Rectal smooth muscle tissue (tissue), 1 donor: ENCODE data around the gene TIMM10.

ENCODE experiments used
- H3K27ac ChIP-seq: one replicate; pipeline ENCODE4 v1.7.0; 2013; ENCODE audit warnings: low read depth, low read length, inconsistent platforms
- H3K27me3 ChIP-seq: one replicate; pipeline ENCODE4 v1.7.0; 2013; ENCODE audit warnings: low read length; ENCODE audit not compliant: control insufficient read depth, insufficient read depth
- H3K36me3 ChIP-seq: one replicate; pipeline ENCODE4 v1.7.0; 2013; ENCODE audit warnings: low read length; ENCODE audit not compliant: control insufficient read depth, insufficient read depth
- H3K4me1 ChIP-seq: one replicate; pipeline ENCODE4 v1.7.0; 2013; ENCODE audit warnings: low read length; ENCODE audit not compliant: control insufficient read depth, insufficient read depth
- H3K4me3 ChIP-seq: one replicate; pipeline ENCODE4 v1.7.0; 2013; ENCODE audit warnings: low read length
- H3K9ac ChIP-seq: one replicate; pipeline ENCODE4 v1.7.0; 2013; ENCODE audit warnings: low read length

The TIMM10 gene

GRCh38 chr11:57552479-57552878 is 21.9 kb upstream of the TIMM10 start:
- no peak overlapping the region for H3K4me3 ChIP-seq
- peaks cover 31% of the 10 kb centered on the region for H3K36me3 ChIP-seq
- H3K4me1 ChIP-seq, result no peaks in the 10 kb centered on the region
- H3K27ac ChIP-seq, result no peak overlapping the region
- no peaks in the 10 kb centered on the region for H3K27me3 ChIP-seq
- H3K9ac ChIP-seq, result no peak overlapping the region

- Histone ChIP-seq H3K4me3 (no peak overlapping the region), H3K9ac (no peak overlapping the region), H3K36me3 (peaks cover 31% of the 10 kb centered on the region), H3K27ac (no peak overlapping the region), H3K27me3 (no peaks in the 10 kb centered on the region), H3K4me1 (no peaks in the 10 kb centered on the region)
These were observed 21.4 kb upstream of the TIMM10 start for GRCh38 chr11:57551941-57552340.

GRCh38 chr11:57549983-57550382 is 19.4 kb upstream of the TIMM10 start:
- H3K9ac ChIP-seq, result no peak overlapping the region
- peaks cover 28% of the 10 kb centered on the region for H3K36me3 ChIP-seq

GRCh38 chr11:57547854-57548377 is 17.4 kb upstream of the TIMM10 start:
- H3K36me3 ChIP-seq, result peaks cover 18% of the 10 kb centered on the region
- H3K27me3 ChIP-seq, result no peaks in the 10 kb centered on the region
- no peaks in the 10 kb centered on the region for H3K4me1 ChIP-seq
- H3K9ac ChIP-seq, result no peak overlapping the region
- no peak overlapping the region for H3K4me3 ChIP-seq
- no peak overlapping the region for H3K27ac ChIP-seq

More at GRCh38 chr11:57549983-57550382, 19.4 kb upstream of the TIMM10 start:
- Histone ChIP-seq H3K27me3 (no peaks in the 10 kb centered on the region), H3K27ac (no peak overlapping the region), H3K4me1 (no peaks in the 10 kb centered on the region), H3K4me3 (no peak overlapping the region)

GRCh38 chr11:57546869-57547475 is 16.4 kb upstream of the TIMM10 start:
- no peak overlapping the region for H3K9ac ChIP-seq
- H3K36me3 ChIP-seq, result peaks cover 9% of the 10 kb centered on the region
- H3K27ac ChIP-seq, result no peak overlapping the region
- H3K4me1 ChIP-seq, result no peaks in the 10 kb centered on the region
- H3K27me3 ChIP-seq, result no peaks in the 10 kb centered on the region
- H3K4me3 ChIP-seq, result no peak overlapping the region

GRCh38 chr11:57546451-57546850 is 15.9 kb upstream of the TIMM10 start:
- Histone ChIP-seq H3K27me3 (no peaks in the 10 kb centered on the region), H3K9ac (no peak overlapping the region), H3K27ac (no peak overlapping the region), H3K36me3 (peaks cover 8% of the 10 kb centered on the region), H3K4me1 (no peaks in the 10 kb centered on the region), H3K4me3 (no peak overlapping the region)

- Histone ChIP-seq H3K36me3 (peaks cover 8% of the 10 kb centered on the region), H3K27me3 (no peaks in the 10 kb centered on the region), H3K4me1 (no peaks in the 10 kb centered on the region), H3K9ac (no peak overlapping the region), H3K27ac (no peak overlapping the region), H3K4me3 (no peak overlapping the region)
These were observed 15.3 kb upstream of the TIMM10 start for GRCh38 chr11:57545883-57546282.

GRCh38 chr11:57544566-57544965 is 14.0 kb upstream of the TIMM10 start:
- H3K36me3 ChIP-seq, result no peaks in the 10 kb centered on the region
- H3K4me1 ChIP-seq, result no peaks in the 10 kb centered on the region
- H3K27me3 ChIP-seq, result no peaks in the 10 kb centered on the region
- no peak overlapping the region for H3K9ac ChIP-seq
- H3K4me3 ChIP-seq, result no peak overlapping the region
- no peak overlapping the region for H3K27ac ChIP-seq

GRCh38 chr11:57543593-57543992 is 13.0 kb upstream of the TIMM10 start:
- no peaks in the 10 kb centered on the region for H3K36me3 ChIP-seq
- no peak overlapping the region for H3K27ac ChIP-seq
- H3K27me3 ChIP-seq, result no peaks in the 10 kb centered on the region
- no peaks in the 10 kb centered on the region for H3K4me1 ChIP-seq
- H3K9ac ChIP-seq, result no peak overlapping the region
- H3K4me3 ChIP-seq, result no peak overlapping the region

GRCh38 chr11:57542582-57542981 is 12.0 kb upstream of the TIMM10 start:
- Histone ChIP-seq H3K4me1 (no peaks in the 10 kb centered on the region), H3K9ac (no peak overlapping the region), H3K27ac (no peak overlapping the region), H3K27me3 (no peaks in the 10 kb centered on the region), H3K4me3 (no peak overlapping the region), H3K36me3 (no peaks in the 10 kb centered on the region)

GRCh38 chr11:57541169-57541568 is 10.6 kb upstream of the TIMM10 start:
- Histone ChIP-seq H3K27ac (no peak overlapping the region), H3K36me3 (no peaks in the 10 kb centered on the region), H3K9ac (no peak overlapping the region), H3K4me1 (no peaks in the 10 kb centered on the region), H3K27me3 (no peaks in the 10 kb centered on the region), H3K4me3 (no peak overlapping the region)

- no peaks in the 10 kb centered on the region for H3K36me3 ChIP-seq
- H3K9ac ChIP-seq, result no peak overlapping the region
- H3K27ac ChIP-seq, result no peak overlapping the region
- no peak overlapping the region for H3K4me3 ChIP-seq
- no peaks in the 10 kb centered on the region for H3K27me3 ChIP-seq
- no peaks in the 10 kb centered on the region for H3K4me1 ChIP-seq
These were observed 8.8 kb upstream of the TIMM10 start for GRCh38 chr11:57539342-57539741.

- Histone ChIP-seq H3K27me3 (no peaks in the 10 kb centered on the region), H3K4me3 (no peak within 1 kb of the TSS), H3K4me1 (no peaks in the 10 kb centered on the region), H3K27ac (no peak within 1 kb of the TSS), H3K9ac (no peak within 1 kb of the TSS), H3K36me3 (no peaks in the 10 kb centered on the region)
These were observed 6.5 kb upstream of the TIMM10 start, which contains the start of gene SMTNL1 for GRCh38 chr11:57536947-57537619. Gene SMTNL1 (plus strand): TSS chr11:57537595. CDS start chr11:57542643, 5,048 bp downstream.
